Activated CD4-positive, alpha-beta T cell treated with anti-CD3 and anti-CD28 coated beads, Interleukin-2, amount 50 U/mL, for 1 hour (primary cell): ENCODE data around the gene CAPZA1.

Experiments used
- DNase-seq: peaks from one replicate; pipeline ENCODE4 v3.0.0-alpha.2; 2020

The CAPZA1 gene

GRCh38 chr1:112702420-112703261 lies 83.0 kb downstream of the CAPZA1 start:
- no peak for DNase-seq

GRCh38 chr1:112703706-112704105 lies 84.1 kb downstream of the CAPZA1 start:
- DNase-seq: no peak

DNA sequence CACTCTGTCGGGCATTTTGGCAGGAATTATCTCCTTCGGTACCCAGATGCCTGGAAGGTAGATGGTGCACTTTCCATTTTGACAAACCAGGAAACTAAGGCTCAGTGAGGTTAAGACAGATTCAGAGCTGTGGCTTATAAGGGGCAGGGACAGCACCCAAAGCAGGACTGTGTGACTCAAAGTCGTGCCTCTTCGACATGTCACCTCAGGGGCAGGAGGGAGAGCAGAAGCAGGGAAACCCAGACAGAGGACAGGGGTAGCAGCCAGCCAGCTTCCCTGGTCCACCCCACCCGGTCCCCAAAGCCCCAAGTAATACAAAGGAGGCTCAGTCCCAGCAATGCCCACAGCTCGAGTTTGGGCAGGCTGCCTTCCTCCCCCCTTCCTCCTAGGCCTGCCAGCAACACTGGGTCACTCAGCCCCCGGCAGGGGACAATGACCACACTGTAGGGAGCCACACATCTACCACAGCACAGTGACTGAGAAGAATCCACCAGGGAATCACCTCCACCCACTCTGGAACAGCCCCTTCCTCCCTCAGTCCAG lies 84.8 kb downstream of the CAPZA1 start:
- no peak for DNase-seq

DNA sequence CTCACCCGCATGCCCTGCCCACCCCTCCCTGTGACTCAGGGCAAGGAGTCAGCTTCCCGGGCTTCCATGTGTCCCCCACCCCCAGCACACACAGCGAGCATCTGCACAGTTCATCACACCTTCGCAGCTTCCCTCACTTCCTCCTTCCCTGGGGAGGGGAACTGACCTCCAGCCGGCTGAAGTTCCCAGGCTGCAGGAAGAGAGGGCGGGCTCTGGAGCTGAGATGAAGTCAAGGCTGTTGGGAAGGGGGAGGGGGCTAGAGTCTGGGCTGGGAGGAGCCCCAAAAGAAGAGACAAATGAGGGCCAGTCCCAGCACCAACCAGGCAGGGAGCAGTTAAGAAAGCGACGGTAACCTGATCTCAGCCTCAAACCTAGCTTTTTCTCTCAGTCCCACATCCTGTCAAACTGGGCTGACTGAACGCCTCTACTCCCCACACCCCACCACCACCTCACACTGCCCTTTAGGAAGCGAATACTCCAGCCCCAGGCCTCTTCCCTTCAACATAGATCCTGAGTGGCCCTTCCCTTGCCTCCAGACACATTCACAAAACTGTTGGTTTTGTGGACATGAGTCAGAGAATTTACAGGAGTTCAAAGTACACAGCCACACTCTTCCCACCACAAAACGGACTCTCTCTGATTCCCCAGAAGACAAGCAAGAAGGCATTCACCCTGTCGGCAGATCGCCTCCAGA lies 85.4 kb downstream of the CAPZA1 start:
- DNase-seq: no peak

DNA sequence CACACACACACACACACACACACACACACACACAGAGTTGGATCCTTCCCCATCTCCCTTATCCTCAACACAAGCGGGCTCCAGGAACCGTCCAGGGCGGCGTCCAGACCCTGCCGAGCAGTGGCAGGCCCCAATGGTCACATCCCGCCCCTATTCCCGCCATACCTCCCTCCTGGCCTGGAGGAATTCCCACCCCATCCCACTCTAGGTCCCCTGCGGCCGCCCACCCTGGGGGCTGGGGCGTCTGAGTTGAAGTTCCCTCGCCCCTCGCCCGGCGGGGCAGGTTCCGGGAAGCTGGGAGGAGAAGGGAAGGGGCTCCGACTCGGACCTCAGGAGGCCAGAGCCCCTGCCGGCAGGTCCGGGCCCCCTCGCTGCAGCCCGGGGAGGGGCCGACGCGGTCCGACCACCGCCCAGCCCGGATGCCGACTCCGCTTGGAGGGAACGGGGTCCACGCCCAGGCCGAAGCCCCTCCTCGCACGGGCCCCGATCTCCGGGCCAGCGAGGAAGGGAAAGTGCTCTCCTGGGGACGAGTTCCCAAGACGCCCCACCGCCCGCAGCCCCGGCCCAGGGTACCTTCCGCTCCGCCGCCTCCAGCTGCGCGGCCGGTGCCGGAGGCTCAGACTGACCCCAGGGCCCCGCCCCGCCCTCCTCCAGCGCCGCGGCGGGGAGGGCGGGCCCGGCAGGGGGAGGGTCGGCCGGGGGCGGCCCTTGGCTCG lies 87.0 kb downstream of the CAPZA1 start, which contains the start of gene RHOC:
Gene RHOC (minus strand): TSS at position 623 of the 716 bp plus-strand sequence. CDS start 3,328 bp downstream, outside the sequence.
- DNase-seq: no peak

- DNase-seq: peak; percentile 53
Measured at GRCh38 chr1:112707221-112708001, 87.8 kb downstream of the CAPZA1 start.

- no peak for DNase-seq
Measured at GRCh38 chr1:112708002-112708448, 88.4 kb downstream of the CAPZA1 start.

GRCh38 chr1:112708489-112708888 lies 88.9 kb downstream of the CAPZA1 start:
- DNase-seq: no peak

GRCh38 chr1:112710159-112710558 lies 90.5 kb downstream of the CAPZA1 start:
- DNase-seq: no peak

- DNase-seq: no peak
Measured at GRCh38 chr1:112710586-112710985, 91.0 kb downstream of the CAPZA1 start.

- no peak for DNase-seq
Measured at GRCh38 chr1:112711041-112711440, 91.4 kb downstream of the CAPZA1 start.

DNA sequence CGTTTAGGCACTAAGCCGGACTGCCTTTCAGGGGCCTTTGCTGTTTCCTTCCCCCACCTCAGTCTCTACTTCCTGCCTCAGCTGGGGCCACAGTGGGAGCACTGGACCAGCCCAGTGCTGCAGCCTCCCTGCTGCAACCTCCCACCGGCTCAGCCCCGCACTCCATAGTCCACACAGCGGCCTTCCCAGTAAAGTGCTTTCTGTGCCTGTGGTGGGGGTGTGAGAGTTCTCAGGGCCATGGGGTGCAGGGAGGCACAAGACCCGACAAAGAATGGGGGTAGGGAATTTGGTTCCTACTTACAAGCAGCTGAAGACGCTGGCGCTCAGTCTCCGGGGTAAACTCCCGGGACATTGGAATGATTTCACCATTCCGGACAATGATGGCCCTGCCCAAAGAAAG lies 92.0 kb downstream of the CAPZA1 start:
- DNase-seq: no peak

DNA sequence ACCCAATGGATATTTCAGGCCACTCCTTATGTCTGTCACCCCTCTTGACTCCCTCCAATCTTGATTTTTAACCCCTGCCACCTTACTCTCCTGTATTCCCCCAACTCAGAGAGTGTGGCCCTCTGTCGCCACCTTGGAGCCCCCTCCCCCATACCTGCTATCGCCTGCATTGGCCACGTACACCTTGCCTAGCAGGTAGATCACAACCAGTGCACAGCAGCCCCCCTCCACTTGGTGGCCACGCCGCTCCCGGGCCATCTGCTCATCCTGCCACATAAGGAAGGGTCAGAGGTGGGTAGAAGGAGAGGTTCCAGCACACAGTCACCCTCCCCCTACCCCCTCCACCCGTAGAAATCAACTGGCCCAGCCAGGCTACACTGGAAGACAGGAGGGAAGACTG lies 92.6 kb downstream of the CAPZA1 start:
- DNase-seq: no peak

- no peak for DNase-seq
Measured at GRCh38 chr1:112712701-112713128, 93.1 kb downstream of the CAPZA1 start.

GRCh38 chr1:112713466-112714312 lies 94.1 kb downstream of the CAPZA1 start:
- no peak for DNase-seq

DNA sequence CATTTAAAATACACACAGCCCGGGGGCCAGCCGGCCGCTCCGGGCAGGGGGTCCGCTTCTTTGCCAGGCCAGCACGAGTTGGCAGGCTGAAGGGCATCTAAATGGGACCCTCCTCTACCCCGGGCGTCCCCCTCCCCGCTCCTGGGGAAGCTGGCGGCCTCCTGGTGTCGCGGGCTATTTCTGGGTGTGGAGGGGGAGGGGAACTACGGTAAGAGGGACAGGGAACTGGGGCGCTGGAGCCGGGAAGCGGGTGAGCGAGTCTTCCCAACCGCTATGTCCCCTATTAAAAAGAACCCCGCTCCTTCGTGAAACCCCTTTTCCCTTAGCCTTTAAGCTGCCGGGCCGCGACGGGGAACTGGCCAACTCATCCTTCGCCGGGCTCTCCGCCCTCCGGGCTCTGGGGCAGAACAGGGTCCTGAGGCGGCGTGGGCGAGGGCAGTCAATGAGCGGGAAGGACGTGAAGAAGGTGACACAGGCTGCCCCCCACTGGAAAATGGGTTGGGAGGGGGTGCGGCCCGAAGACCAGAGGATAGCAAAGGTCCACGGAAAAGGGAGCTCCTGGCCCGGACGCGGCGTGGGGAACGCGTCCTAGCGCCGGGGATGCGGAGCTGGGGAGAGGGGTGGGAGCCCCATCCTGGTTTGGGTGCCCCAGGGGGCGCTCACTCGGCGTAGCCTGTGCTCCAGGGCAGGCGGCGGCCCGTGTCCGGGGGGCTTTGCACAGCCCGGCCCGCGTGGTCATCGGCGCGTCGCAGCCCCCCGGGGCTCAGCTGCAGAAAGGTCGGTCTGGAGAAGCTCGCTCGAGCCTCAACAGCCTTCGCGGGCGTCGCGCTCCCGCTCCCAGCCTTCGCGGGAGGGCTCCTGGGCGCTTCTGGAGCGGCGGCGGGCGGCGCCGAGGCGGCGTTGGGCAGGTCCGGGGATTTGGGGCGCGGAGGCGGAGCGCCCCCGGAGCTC lies 95.0 kb downstream of the CAPZA1 start:
- DNase-seq: no peak

GRCh38 chr1:112715264-112716053 lies 95.8 kb downstream of the CAPZA1 start, which contains the start of gene PPM1J:
Gene PPM1J, minus strand, starts transcription at chr1:112715332. Its CDS starts 31 bp downstream, at chr1:112715301.
- peak; percentile 94 for DNase-seq

- peak; percentile 76 for DNase-seq
Measured at GRCh38 chr1:112716133-112716720, 96.6 kb downstream of the CAPZA1 start.
